BE2C (cell line): ENCODE data around the gene GNG8.

Experiments used
- DNase-seq: peaks from one replicate; pipeline ENCODE4 v3.0.0-alpha.2; 2020
- H3K27me3 ChIP-seq: fragments of 250-450 bp; sonication (Bioruptor Pico); 2 replicates; pipeline ENCODE4 v1.5.1; 2020; ENCODE audit warnings: mild to moderate bottlenecking
- H3K36me3 ChIP-seq: fragments of 250-450 bp; sonication (Bioruptor Pico); 2 replicates; pipeline ENCODE4 v1.5.1; 2020; ENCODE audit warnings: mild to moderate bottlenecking
- H3K4me1 ChIP-seq: fragments of 250-450 bp; sonication (Bioruptor Pico); 2 replicates; pipeline ENCODE4 v1.5.1; 2020
- H3K4me3 ChIP-seq: 2 replicates; pipeline ENCODE4 v1.5.1; 2011; ENCODE audit warnings: low read depth, low read length
- H3K9me3 ChIP-seq: fragments of 250-450 bp; sonication (Bioruptor Pico); 2 replicates; pipeline ENCODE4 v1.5.1; 2020
- CTCF ChIP-seq: IDR thresholded peaks from 2 replicates; pipeline ENCODE4 v1.5.1; 2012; ENCODE audit warnings: mild to moderate bottlenecking, low read depth, low read length

The GNG8 gene

DNA sequence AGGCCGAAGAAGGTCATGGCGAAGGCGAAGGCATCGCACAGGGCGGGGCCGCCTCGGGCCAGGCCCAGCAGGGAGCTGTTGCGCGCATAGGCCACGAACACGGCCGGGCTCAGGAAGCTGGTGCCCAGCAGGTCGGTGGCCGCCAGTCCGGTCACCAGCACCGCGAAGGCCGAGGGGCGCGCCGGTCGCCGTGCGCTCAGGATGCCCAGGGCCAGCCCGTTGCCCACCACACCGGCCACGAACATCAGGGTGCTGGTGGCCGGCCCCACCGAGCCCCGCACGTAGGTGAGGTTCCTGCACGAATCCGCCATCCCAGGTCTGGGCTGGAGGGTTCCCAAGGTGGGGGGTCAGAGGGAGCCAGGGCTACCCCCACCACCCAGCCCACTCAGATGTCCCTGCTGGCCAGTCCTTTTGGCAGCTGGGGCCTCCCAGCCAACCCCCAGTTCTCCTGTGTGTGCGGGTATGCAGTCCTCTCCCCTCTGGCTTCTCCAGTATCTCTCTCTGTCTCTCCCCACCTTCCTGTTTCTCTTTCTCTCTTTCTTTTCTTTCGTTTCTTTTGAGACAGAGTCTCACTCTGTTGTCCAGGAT is 12.0 kb downstream of the GNG8 start:
- H3K4me1 ChIP-seq, result peaks cover 44% of the 10 kb centered on the region
- H3K4me3 ChIP-seq, result no peak overlapping the region
- H3K36me3 ChIP-seq, result no peaks in the 10 kb centered on the region
- H3K27me3 ChIP-seq, result no peaks in the 10 kb centered on the region
- no peak for DNase-seq
- TF ChIP-seq CTCF, result no peak
- H3K9me3 ChIP-seq, result no peaks in the 10 kb centered on the region

DNA sequence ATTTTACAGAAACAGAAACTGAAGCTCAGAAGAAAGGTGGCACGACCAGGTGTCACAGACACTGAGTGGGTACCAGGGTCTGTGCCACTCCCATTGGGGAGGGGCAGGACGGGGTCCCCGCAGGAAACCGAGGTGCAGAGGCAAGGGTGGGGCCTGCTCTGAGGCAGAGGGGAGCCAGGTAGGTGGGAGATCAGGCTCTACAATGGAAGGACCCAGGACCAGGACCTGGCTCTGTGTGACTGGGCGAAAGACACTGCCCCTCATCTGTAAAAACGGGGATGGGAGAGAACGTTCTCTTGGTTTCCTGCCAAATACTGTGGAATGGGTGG is 13.9 kb downstream of the GNG8 start:
- no peaks in the 10 kb centered on the region for H3K27me3 ChIP-seq
- no peak for TF ChIP-seq CTCF
- peaks cover 53% of the 10 kb centered on the region for H3K4me1 ChIP-seq

DNA sequence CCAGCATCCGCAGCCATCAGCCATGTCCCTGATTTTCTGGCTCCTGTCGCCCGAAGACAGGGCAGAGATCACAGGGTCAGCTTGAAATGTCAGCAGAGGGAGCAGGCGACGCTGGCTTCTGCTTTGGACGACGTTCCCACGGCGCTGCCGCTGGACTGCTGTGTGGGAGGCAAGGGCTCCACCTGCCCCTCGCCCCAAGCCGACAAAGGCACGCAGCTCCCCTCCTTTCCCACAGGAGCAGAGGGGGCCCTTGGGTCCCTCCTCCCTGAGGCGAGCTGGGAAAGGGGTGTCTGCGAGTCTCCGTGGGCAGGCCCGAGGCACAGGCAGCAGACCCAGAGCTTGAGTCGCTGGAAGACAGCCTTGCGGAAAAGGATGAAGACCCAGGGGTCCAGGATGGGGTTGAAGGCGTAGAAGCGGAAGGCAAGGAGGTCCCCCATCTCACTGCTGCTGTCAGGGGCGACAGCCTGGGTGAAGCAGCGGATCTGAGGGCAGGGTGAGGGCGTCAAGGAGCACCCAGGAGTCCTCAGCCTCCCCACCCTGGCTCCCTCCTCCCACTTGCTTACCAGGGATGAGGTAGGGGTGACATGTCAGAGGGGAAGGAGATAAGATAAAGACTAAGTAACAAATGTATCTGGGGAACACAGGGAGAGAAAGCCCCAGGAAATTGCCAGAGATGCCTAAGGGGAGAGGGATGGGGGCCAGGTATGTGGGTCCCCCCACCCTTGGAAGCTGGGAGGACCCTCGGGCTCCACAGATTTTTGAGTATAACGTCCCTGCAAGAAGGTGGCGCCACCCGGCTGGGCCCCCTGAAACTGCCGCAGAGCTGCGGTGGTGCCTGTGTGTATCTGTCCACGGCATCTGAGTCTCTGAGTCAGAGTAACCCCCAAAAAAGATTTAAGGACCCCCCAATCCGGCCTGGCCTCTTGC is 14.5 kb downstream of the GNG8 start:
- no peaks in the 10 kb centered on the region for H3K9me3 ChIP-seq
- no peaks in the 10 kb centered on the region for H3K27me3 ChIP-seq
- H3K36me3 ChIP-seq, result no peaks in the 10 kb centered on the region
- peaks cover 48% of the 10 kb centered on the region for H3K4me1 ChIP-seq
- H3K4me3 ChIP-seq, result no peak overlapping the region
- TF ChIP-seq CTCF, result peak; percentile 27; the same call in 1 of the 2 replicates
- DNase-seq, result no peak

More for the DNA sequence above, 13.9 kb downstream of the GNG8 start:
- H3K9me3 ChIP-seq, result no peaks in the 10 kb centered on the region
- H3K36me3 ChIP-seq, result no peaks in the 10 kb centered on the region
- H3K4me3 ChIP-seq, result no peak overlapping the region
- no peak for DNase-seq

- Histone ChIP-seq H3K4me1 (peaks cover 42% of the 10 kb centered on the region), H3K36me3 (no peaks in the 10 kb centered on the region), H3K4me3 (no peak overlapping the region), H3K9me3 (no peaks in the 10 kb centered on the region), H3K27me3 (no peaks in the 10 kb centered on the region)
- no peak for DNase-seq
- no peak for TF ChIP-seq CTCF
These were observed 15.3 kb downstream of the GNG8 start for GRCh38 chr19:46620716-46621115.

GRCh38 chr19:46620267-46620666 is 15.7 kb downstream of the GNG8 start:
- H3K36me3 ChIP-seq, result no peaks in the 10 kb centered on the region

More at GRCh38 chr19:46620267-46620666, 15.7 kb downstream of the GNG8 start:
- no peak for DNase-seq
- Histone ChIP-seq H3K4me3 (no peak overlapping the region), H3K27me3 (no peaks in the 10 kb centered on the region), H3K4me1 (peaks cover 38% of the 10 kb centered on the region), H3K9me3 (no peaks in the 10 kb centered on the region)
- no peak for TF ChIP-seq CTCF
